GM18909 (cell line): ENCODE measurements around the gene TGFB2.

Experiments
- ATAC-seq: cut with Tn5 transposase; IDR thresholded peaks from one replicate; pipeline ENCODE4 v1.9.1; 2021; ENCODE audit warnings: mild to moderate bottlenecking; ENCODE audit not compliant: unreplicated experiment, poor library complexity

TGFB2 gene

GRCh38 chr1:218357211-218357892 lies 12.2 kb downstream of the TGFB2 start:
- no peak for ATAC-seq

DNA sequence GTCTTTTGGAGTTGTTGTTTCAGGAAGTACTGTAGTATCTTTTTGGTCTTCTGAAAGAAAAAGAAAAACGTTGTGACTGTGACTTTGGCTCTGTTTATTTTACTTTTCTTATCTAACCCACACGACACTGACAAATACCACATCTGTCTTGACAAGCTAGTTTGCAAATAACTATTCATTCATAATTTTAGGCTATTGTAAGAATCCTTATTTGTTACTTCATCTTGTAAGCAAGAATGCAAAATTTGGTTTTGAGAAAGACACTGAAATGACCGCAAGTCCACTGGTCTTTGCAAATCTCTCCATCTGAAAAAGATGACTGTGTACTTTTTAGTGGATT lies 12.7 kb downstream of the TGFB2 start:
- no peak for ATAC-seq

DNA sequence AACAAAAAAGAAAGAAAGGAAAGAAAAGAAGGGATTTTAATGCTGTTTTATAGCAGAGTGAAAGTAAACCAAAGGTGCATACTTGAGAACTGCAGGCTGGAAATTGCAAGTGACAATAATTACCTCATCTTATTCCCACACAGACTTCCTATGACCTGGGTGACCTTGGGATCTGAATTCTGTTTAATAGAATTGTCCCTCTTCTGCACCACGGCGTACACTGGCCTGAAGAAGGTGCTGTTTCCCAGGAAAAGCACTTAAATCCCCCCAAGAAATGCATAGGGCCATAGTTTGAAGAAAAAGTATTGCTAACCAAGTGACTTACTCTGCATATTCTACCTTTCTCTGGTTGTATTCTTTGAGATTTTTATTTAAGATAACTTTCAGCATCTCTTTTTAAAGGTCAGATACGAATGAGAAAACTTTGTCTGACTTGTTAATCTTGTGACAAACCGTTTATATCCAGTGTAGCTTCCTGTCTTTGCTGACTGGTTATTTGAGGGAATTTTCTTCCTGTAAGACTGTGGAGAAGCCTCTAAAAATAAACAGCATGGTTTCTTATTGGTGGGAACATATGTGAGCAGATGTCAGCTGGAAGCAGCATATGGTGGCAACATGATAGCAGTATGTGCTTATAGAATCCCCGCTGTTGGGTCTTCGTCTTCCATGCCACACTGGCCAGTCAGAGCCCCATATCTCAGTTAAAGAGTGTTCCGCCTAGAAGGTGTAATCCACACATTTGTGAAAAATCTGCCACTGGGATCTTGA lies 16.3 kb downstream of the TGFB2 start:
- ATAC-seq, result no peak

GRCh38 chr1:218362418-218363076 lies 17.4 kb downstream of the TGFB2 start:
- ATAC-seq, result no peak

DNA sequence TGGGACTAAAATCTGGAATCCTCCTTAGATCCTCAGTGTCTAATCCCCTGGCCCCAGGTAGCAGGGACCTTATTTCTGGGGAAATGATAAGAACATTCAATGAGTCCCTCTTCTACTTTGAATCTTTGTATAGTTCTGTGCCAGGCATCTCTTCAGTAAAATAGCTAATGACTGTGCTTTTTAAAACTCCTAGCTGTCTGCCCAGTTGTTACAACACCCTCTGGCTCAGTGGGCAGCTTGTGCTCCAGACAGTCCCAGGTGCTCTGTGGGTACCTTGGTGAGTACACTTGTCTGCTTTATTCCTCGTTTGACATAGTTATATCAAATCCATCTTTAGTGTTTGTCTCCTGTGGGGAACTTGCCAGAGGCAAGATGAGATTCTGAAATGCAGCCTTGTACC lies 18.0 kb downstream of the TGFB2 start:
- ATAC-seq, result no peak

- no peak for ATAC-seq
These were observed 19.0 kb downstream of the TGFB2 start for GRCh38 chr1:218364028-218364710.

- ATAC-seq, result no peak
These were observed 20.3 kb downstream of the TGFB2 start for GRCh38 chr1:218365226-218365999.

GRCh38 chr1:218366322-218367052 lies 21.4 kb downstream of the TGFB2 start:
- no peak for ATAC-seq

DNA sequence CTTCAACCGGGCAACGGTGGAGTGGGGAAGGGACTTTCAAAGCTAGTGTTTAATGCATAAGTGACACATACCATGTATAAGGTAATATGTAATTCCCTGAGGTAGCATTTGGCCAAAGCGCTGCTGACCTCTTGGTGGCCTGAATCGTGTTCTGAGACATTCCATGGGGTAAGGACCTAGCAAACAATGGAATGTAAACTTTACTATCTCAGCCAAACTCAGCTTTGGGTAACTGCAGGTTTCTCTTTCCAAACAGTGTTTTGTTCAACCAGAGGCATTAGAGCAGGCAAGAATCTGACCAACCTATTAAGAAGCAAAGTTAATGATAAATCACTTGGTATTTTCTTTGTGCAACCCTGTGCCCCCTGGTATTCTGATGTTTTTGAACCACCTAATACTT lies 22.0 kb downstream of the TGFB2 start:
- no peak for ATAC-seq

- ATAC-seq, result no peak
These were observed 23.6 kb downstream of the TGFB2 start for GRCh38 chr1:218368686-218369085.

- ATAC-seq, result no peak
These were observed 24.8 kb downstream of the TGFB2 start for GRCh38 chr1:218369688-218370511.

- no peak for ATAC-seq
These were observed 27.0 kb downstream of the TGFB2 start for GRCh38 chr1:218371927-218372672.

DNA sequence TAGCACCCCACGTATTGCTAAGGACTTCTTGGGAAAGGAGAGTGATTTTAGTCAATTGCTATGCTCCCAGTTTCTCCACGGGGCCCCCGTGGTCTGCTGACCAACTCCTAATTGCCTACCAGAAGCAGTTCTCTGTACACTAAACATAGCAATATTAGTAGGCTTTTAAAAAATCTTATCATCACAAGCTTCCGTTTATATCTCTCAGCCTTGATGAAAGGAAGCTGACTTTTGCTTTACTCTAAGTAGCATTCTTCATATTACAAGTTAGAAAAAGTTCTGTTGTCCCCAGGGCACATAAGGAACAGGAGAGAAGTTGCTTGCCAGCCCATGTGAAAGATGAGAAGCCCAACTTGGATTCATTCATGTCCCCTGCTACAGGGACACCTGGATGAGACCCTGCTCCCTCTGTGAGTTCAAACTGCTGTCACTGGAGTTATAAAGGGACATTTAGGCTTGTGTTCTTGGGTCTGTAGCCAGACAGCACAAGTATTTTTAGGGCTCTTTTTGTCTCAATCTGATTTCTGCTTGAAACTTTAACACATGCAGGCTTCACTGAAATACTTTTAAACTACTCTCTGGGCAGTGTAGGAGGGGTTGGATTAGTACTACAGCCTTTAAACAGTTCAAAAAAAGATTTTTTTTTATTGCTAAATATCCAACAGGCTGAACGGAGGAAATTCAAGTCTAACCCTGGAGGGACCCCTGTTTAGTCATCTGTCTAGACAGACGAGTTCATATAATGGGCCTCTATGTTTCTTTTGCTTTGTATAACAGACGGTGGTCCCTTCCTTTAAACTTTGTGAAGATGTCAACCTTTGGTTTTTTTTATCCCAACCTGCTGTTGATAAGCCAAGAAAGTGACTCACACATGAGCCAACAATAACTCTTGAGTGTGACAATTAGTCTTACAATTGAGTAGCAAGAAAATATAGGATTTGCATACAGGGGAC lies 29.5 kb downstream of the TGFB2 start:
- no peak for ATAC-seq

DNA sequence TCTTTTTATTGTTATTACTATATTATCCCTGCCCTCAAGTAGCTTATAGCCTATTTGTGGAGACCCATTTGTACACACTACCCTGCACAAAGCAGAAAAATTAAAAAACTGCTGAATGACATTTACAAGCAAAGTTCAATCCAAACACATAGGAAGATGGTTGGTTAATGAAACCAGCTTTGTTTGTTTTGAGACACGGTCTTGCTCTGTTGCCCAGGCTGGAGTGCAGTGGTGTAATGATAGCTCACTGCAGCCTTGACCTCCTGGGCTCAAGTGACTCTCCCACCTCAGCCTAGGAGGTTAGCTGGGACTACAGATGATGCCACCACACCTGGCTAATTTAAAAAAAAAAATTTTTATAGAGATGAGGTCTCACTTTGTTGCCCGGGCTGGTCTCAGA lies 31.6 kb downstream of the TGFB2 start:
- ATAC-seq, result peak; percentile 26

DNA sequence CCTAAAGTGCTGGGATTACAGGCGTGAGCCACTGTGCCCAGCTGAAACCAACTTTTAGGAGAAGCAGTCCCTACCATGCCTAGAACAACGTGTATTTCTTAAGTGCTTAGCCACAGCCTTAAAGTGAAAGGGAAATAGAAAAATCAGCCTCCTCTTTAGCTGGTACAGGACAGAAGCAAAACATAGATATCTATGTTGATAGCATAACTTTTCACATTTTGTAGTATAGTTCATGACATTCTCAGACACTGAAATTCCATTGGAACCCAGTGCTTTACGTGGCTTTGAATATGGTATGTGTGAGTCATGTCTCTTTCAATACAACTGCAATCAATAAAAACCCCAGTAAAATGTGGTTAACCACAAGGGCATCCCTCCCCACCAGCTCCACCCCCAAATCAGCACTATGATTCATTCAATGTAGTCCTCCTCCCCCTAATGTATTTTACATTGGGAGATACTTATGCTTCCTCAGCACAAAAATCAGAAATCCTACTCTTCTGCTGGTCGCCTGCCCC lies 32.1 kb downstream of the TGFB2 start:
- ATAC-seq, result peak; percentile 89

DNA sequence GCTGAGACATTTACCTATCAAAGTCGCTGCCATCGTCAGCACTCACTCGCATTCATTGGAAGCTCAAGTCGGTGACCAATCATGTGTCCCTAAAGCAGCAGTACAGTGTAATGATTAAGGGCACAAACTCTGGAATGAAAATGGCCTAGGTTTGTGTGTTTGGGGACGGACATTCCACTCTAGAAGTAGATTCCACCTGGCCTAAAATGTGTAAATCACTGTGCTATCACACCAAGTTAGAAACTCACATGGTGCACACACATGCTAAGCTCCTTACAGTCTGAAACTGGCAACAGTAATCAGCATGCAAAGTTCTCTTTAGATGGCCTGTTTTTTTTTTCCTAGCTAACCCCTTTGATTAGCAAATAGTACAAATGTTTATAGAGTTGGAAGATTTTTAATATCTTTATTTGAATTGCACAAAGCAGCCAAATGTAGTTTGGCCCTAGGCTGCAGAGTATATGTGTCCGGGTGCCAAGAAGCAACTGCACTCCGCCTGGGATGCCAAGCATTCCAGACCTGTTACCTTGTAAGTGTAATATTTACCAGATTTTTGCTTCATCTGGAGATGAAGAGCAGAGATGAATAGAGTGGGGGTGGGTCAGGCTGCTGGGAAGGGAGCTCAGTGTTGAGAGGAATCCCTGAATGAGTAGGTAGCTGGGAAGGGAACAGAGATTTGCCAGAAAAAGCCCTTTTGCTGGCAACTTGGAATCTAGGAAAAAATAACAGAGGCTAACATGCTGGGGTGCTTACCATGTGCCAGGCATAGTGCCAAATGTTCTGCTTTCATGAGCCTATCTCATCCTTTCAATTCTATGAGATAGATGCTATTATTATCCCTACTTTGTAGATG lies 35.2 kb downstream of the TGFB2 start:
- no peak for ATAC-seq
